OCI-LY3 (cell line): ENCODE results near the gene LDAH.

Experiments used
- CTCF ChIP-seq: fragments of 200-600, 300-600 bp; sonication (generic); IDR thresholded peaks from 2 replicates; pipeline ENCODE4 v1.5.1; 2014; ENCODE audit warnings: antibody characterized with exemption, low read length, low read depth
- EZH2phosphoT487 ChIP-seq: fragments of 200-600 bp; shearing (Covaris generic); IDR thresholded peaks from 2 replicates; pipeline ENCODE4 v1.6.1; 2018; ENCODE audit warnings: antibody characterized with exemption, mixed run types, low read depth

GRCh38 chr2:20677301-20678085 lies 145.4 kb downstream of the LDAH start:
- peak; percentile 53 for TF ChIP-seq CTCF
- no peak for TF ChIP-seq EZH2phosphoT487
